ENCODE results near the gene HEATR5B.

DNA sequence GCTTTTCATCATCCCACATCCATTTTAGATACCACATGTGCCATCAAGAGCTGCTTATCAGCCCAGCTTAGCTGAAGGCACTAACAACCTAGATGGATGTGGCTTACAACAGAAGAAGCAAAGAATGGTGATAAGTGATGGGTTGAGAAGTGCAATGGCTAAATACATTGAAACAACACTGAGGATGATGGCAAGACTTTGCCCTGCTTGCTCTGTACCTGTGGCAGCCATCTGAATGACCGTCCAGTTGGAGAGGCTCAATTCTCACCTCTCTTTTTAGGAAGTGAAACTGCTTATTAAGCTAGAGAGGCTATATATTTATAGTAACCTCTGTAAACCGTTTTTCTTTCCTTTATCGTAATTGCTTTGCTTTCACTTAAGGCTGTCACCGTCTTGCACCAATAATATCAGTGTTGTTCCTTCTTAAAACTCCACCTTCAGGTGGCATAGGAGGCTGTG, 5.9 kb upstream of the HEATR5B start:
- TF ChIP-seq RCOR1 (conservative IDR thresholded peaks at IDR 0.05; ENCODE audit: low read depth, low read length) (peak; percentile 93; the same call in 1 of the 2 replicates), CTCF (IDR thresholded peaks at IDR 0.05 in 2 of 3, conservative IDR thresholded peaks at IDR 0.05 in 1 of 3; ENCODE audit: control insufficient read depth in 2 of 3, extremely low read depth in 1 of 3, insufficient read depth in 1 of 3, low read depth in 3 of 3, low read length in 3 of 3) (no peak), EZH2 (IDR thresholded peaks at IDR 0.05; ENCODE audit: borderline replicate concordance, control insufficient read depth, low read depth, low read length) (no peak), NFYB (IDR thresholded peaks at IDR 0.05; ENCODE audit: insufficient read depth, low read depth, low read length) (no peak), TAF1 (IDR thresholded peaks at IDR 0.05; ENCODE audit: borderline replicate concordance, low read depth, low read length) (peak; percentile 56; the same call in 1 of the 2 replicates), CBX5 (IDR thresholded peaks at IDR 0.05; ENCODE audit: low read depth) (no peak), MYC (IDR thresholded peaks at IDR 0.05; ENCODE audit: insufficient read depth, insufficient read length, insufficient replicate concordance, low read length, severe bottlenecking) (no peak), CHD2 (IDR thresholded peaks at IDR 0.05; ENCODE audit: borderline replicate concordance, low read depth, low read length) (peak; percentile 54; the same call in 1 of the 2 replicates), USF1 (IDR thresholded peaks at IDR 0.05; ENCODE audit: borderline replicate concordance, extremely low read length, insufficient read depth, low read depth, low read length) (no peak), SP1 (IDR thresholded peaks at IDR 0.05; ENCODE audit: low read depth, low read length) (peak; percentile 55)

Measured in GM12878 (cell line).